Myometrial cell (primary cell): ENCODE results near the gene WFDC1. TPM values are rescaled to one million over a fixed set of nuclear protein-coding genes. Genes with fewer than 3 reads are reported as not detected.

Experiments
- total RNA-seq: library from RNA; depleted of rRNA; stranded (reverse); fragments of >200 nt; gene quantifications from 2 replicates; pipeline ENCODE4 v1.2.3, GENCODE V29; 2015

Gene WFDC1
- not detected in 2 replicates for total RNA-seq

DNA sequence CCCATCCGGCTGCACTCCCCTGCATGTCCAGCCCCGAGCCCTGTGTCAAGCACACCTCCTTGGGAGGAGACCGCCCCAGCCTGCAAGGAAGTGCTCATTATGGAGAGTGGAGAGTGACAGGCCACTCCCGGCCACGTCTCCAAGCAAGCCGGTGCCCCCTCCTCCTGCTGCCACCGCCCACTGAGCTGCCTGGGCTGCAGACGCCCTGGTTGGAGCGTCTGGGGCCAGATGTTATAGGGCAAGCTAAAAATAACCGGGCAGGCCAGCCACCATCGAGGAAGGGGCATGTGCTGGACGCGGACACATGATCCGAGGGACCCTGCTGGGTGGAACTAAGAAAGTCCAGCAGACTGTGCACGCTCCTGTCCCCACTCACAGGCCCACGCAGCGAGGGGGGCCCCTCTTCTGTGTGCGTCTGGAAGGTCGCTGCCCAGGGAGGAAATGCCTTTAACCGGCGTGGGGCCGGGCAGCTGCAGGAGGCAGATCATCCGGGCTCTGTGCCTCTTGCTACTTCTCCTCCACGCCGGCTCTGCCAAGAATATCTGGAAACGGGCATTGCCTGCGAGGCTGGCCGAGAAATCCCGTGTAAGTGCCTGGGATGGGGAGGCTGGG lies at the start of gene WFDC1:
WFDC1 (plus strand) TSS at position 348 of the 612 bp plus-strand sequence; CDS start at position 442, 94 bp downstream.

GRCh38 chr16:84368308-84368996 lies 73.8 kb downstream of the WFDC1 start, which contains the start of gene ATP2C2:
Gene ATP2C2, plus strand, starts transcription at chr16:84368538. Its CDS starts 78 bp downstream, at chr16:84368616.

Other genes starting within 250 kb of the WFDC1 start
- gene MBTPS1, start 177.9 kb upstream of the WFDC1 start, total RNA-seq: 96.6 and 101 TPM in 2 replicates
- gene HSDL1, start 149.7 kb upstream of the WFDC1 start, total RNA-seq: 11.5 and 12.4 TPM in 2 replicates
- gene DNAAF1, start 149.6 kb upstream of the WFDC1 start, total RNA-seq: 1.2 TPM in 1 of 2 replicates, not detected in the other
- gene TAF1C, start 107.8 kb upstream of the WFDC1 start, total RNA-seq: 14.9 and 29.4 TPM in 2 replicates
- not detected in 2 replicates for gene ADAD2, start 103.7 kb upstream of the WFDC1 start, total RNA-seq
- gene KCNG4, start 54.9 kb upstream of the WFDC1 start, total RNA-seq: not detected in 2 replicates
- gene ATP2C2, start 73.7 kb downstream of the WFDC1 start, total RNA-seq: not detected in 2 replicates
- 36.0 and 41.1 TPM in 2 replicates for gene MEAK7, start 209.8 kb downstream of the WFDC1 start, total RNA-seq